H9 (cell line): ENCODE results near the gene DYNLRB1. TPM values are rescaled to one million over a fixed set of nuclear protein-coding genes. Genes with fewer than 3 reads are reported as not detected.

Experiments
- DNase-seq: peaks from one replicate; pipeline ENCODE4 v3.0.0-alpha.2; 2017
- H2AFZ ChIP-seq: one replicate; pipeline ENCODE4 v1.6.1; 2013; ENCODE audit warnings: mild to moderate bottlenecking, low read length, control low read depth, moderate library complexity
- H2AK5ac ChIP-seq: 2 replicates; pipeline ENCODE4 v1.6.1; 2013; ENCODE audit warnings: low read length, control low read depth, mixed read lengths; ENCODE audit not compliant: insufficient read length
- H2BK120ac ChIP-seq: one replicate; pipeline ENCODE4 v1.6.1; 2013; ENCODE audit warnings: low read depth, mild to moderate bottlenecking, low read length, control low read depth, inconsistent platforms; ENCODE audit not compliant: poor library complexity, severe bottlenecking
- H2BK12ac ChIP-seq: 2 replicates; pipeline ENCODE4 v1.6.1; 2013; ENCODE audit warnings: low read length, control low read depth, mixed read lengths, low read depth; ENCODE audit not compliant: insufficient read length
- H2BK15ac ChIP-seq: 2 replicates; pipeline ENCODE4 v1.6.1; 2013; ENCODE audit warnings: low read depth, low read length, control low read depth
- H2BK20ac ChIP-seq: one replicate; pipeline ENCODE4 v1.6.1; 2013; ENCODE audit warnings: low read depth, mild to moderate bottlenecking, low read length, control low read depth, inconsistent platforms; ENCODE audit not compliant: poor library complexity, severe bottlenecking
- H2BK5ac ChIP-seq: 2 replicates; pipeline ENCODE4 v1.6.1; 2013; ENCODE audit warnings: low read length, control low read depth, mixed read lengths; ENCODE audit not compliant: insufficient read length
- H3K14ac ChIP-seq: 2 replicates; pipeline ENCODE4 v1.6.1; 2013; ENCODE audit warnings: low read length, control low read depth; ENCODE audit not compliant: insufficient read depth
- H3K18ac ChIP-seq: 2 replicates; pipeline ENCODE4 v1.6.1; 2013; ENCODE audit warnings: low read depth, mild to moderate bottlenecking, mixed read lengths, low read length, control low read depth; ENCODE audit not compliant: insufficient read length
- H3K23ac ChIP-seq: 2 replicates; pipeline ENCODE4 v1.6.1; 2013; ENCODE audit warnings: low read length, control low read depth, mixed read lengths, low read depth; ENCODE audit not compliant: insufficient read length
- H3K23me2 ChIP-seq: 2 replicates; pipeline ENCODE4 v1.6.1; 2013; ENCODE audit warnings: low read depth, mild to moderate bottlenecking, mixed read lengths, low read length, control low read depth; ENCODE audit not compliant: insufficient read length, poor library complexity, severe bottlenecking
- H3K27ac ChIP-seq: 2 replicates; pipeline ENCODE4 v1.5.1; 2013; ENCODE audit warnings: low read length, control low read depth, mixed read lengths, low read depth; ENCODE audit not compliant: insufficient read length
- H3K27me3 ChIP-seq: 2 replicates; pipeline ENCODE4 v1.6.1; 2013; ENCODE audit warnings: low read length, control low read depth, inconsistent platforms; ENCODE audit not compliant: insufficient read depth
- H3K4ac ChIP-seq: 2 replicates; pipeline ENCODE4 v1.6.1; 2013; ENCODE audit warnings: low read depth, mild to moderate bottlenecking, control low read depth, inconsistent platforms, low read length, moderate library complexity
- H3K4me1 ChIP-seq: 2 replicates; pipeline ENCODE4 v1.6.1; 2013; ENCODE audit warnings: low read length, control low read depth, inconsistent platforms; ENCODE audit not compliant: insufficient read depth
- H3K4me2 ChIP-seq: 2 replicates; pipeline ENCODE4 v1.6.1; 2013; ENCODE audit warnings: low read length, control low read depth, mixed read lengths; ENCODE audit not compliant: insufficient read length, insufficient read depth
- H3K56ac ChIP-seq: 2 replicates; pipeline ENCODE4 v1.6.1; 2013; ENCODE audit warnings: low read depth, mild to moderate bottlenecking, mixed read lengths, low read length, control low read depth; ENCODE audit not compliant: insufficient read length
- H3K79me1 ChIP-seq: 2 replicates; pipeline ENCODE4 v1.6.1; 2013; ENCODE audit warnings: low read depth, mild to moderate bottlenecking, moderate library complexity, low read length, control low read depth, inconsistent platforms; ENCODE audit not compliant: insufficient read depth, poor library complexity, severe bottlenecking
- H3K79me2 ChIP-seq: 2 replicates; pipeline ENCODE4 v1.6.1; 2013; ENCODE audit warnings: low read length, control low read depth, inconsistent platforms; ENCODE audit not compliant: insufficient read depth
- H3K9ac ChIP-seq: 2 replicates; pipeline ENCODE4 v1.6.1; 2013; ENCODE audit warnings: low read length, control low read depth, mixed read lengths; ENCODE audit not compliant: insufficient read length; ENCODE audit errors: extremely low read depth
- H3K9me3 ChIP-seq: one replicate; pipeline ENCODE4 v1.6.1; 2013; ENCODE audit warnings: low read depth, low read length, inconsistent platforms; ENCODE audit not compliant: control insufficient read depth
- H3T11ph ChIP-seq: one replicate; pipeline ENCODE4 v1.6.1; 2013; ENCODE audit warnings: mild to moderate bottlenecking, low read length, control low read depth, inconsistent platforms
- H4K20me1 ChIP-seq: one replicate; pipeline ENCODE4 v1.6.1; 2013; ENCODE audit not compliant: control insufficient read depth, insufficient read length, insufficient read depth
- H4K5ac ChIP-seq: 2 replicates; pipeline ENCODE4 v1.6.1; 2013; ENCODE audit warnings: low read depth, mild to moderate bottlenecking, mixed read lengths, low read length, control low read depth; ENCODE audit not compliant: insufficient read length
- H4K8ac ChIP-seq: replicated peaks from 2 replicates; pipeline ENCODE4 v1.6.1; 2013; ENCODE audit warnings: low read length, control low read depth, mixed read lengths, low read depth; ENCODE audit not compliant: insufficient read length
- H4K91ac ChIP-seq: 2 replicates; pipeline ENCODE4 v1.6.1; 2013; ENCODE audit warnings: low read depth, mild to moderate bottlenecking, moderate library complexity, mixed read lengths, low read length, control low read depth; ENCODE audit not compliant: insufficient read length
- H3K27ac Mint-ChIP-seq, 3 experiments: 2 replicates in 2 of 3; 3 replicates in 1 of 3; pipeline ENCODE4 v1.8.0; 2020 to 2021; ENCODE audit warnings: mixed read lengths in 3 of 3, mild to moderate bottlenecking in 1 of 3, moderate library complexity in 1 of 3
- H3K27me3 Mint-ChIP-seq: 2 replicates; pipeline ENCODE4 v1.8.0; 2021; ENCODE audit warnings: low read depth, mild to moderate bottlenecking, moderate library complexity, mixed read lengths
- H3K36me3 Mint-ChIP-seq, 3 experiments: 2 replicates in 2 of 3; 3 replicates in 1 of 3; pipeline ENCODE4 v1.8.0; 2020 to 2021; ENCODE audit warnings: low read depth in 3 of 3, mixed read lengths in 3 of 3; ENCODE audit not compliant: insufficient read depth in 1 of 3
- H3K4me1 Mint-ChIP-seq, 2 experiments: 2 replicates each; pipeline ENCODE4 v1.8.0; 2020; ENCODE audit warnings: mixed read lengths in 2 of 2
- H3K4me3 Mint-ChIP-seq, 2 experiments: 2 replicates in 1 of 2; 3 replicates in 1 of 2; pipeline ENCODE4 v1.8.0; 2020 to 2021; ENCODE audit warnings: mild to moderate bottlenecking in 2 of 2, mixed read lengths in 2 of 2, moderate library complexity in 1 of 2
- H3K9me3 Mint-ChIP-seq, 2 experiments: 2 replicates in 1 of 2; 3 replicates in 1 of 2; pipeline ENCODE4 v1.8.0; 2020; ENCODE audit warnings: mild to moderate bottlenecking in 2 of 2, mixed read lengths in 2 of 2, moderate library complexity in 1 of 2
- CTCF ChIP-seq: fragments of 200-600 bp; sonication (generic); conservative IDR thresholded peaks from 3 replicates; pipeline ENCODE4 v1.8.0; 2021; ENCODE audit warnings: antibody characterized with exemption, mild to moderate bottlenecking
- WGBS: extraction: QIAGEN DNeasy Blood & Tissue Kit; methylation state at CpG from one replicate; pipeline ENCODE4 v1.1.7; 2013; ENCODE audit warnings: missing lambda C conversion rate, low lambda C conversion rate, mixed read lengths; ENCODE audit not compliant: insufficient read length; ENCODE audit errors: extremely low coverage; 5-methylcytosine and 5-hydroxymethylcytosine counted together
- total RNA-seq: library from RNA; stranded (reverse); gene quantifications from 2 replicates; pipeline ENCODE4 v1.2.1, GENCODE V29; 2021

Gene DYNLRB1
- total RNA-seq, 1 experiment from 2014 or later: 200 TPM

- H3K9me3 Mint-ChIP-seq: no peaks in the 10 kb centered on the region
These were observed 54.7 kb downstream of the DYNLRB1 start for GRCh38 chr20:34570859-34571306.

More at GRCh38 chr20:34570859-34571306, 54.7 kb downstream of the DYNLRB1 start:
- no peaks in the 10 kb centered on the region for H3K27me3 Mint-ChIP-seq
- Histone ChIP-seq H2BK5ac (no peak overlapping the region), H3K27ac (no peak overlapping the region), H3K4me1 (no peaks in the 10 kb centered on the region), H3K23me2 (no peaks in the 10 kb centered on the region), H2BK120ac (no peak overlapping the region), H3K9me3 (no peaks in the 10 kb centered on the region), H4K20me1 (no peaks in the 10 kb centered on the region), H3K27me3 (no peaks in the 10 kb centered on the region), H2BK15ac (no peak overlapping the region), H4K8ac (no peak overlapping the region), H3K23ac (no peak overlapping the region), H2BK12ac (no peak overlapping the region), H2AFZ (no peak overlapping the region), H3K18ac (no peak overlapping the region), H2AK5ac (no peak overlapping the region), H3K9ac (no peak overlapping the region), H3T11ph (no peak overlapping the region), H3K79me2 (no peaks in the 10 kb centered on the region), H4K91ac (no peak overlapping the region), H3K14ac (no peak overlapping the region), H3K56ac (no peak overlapping the region), H2BK20ac (no peak overlapping the region), H3K4ac (no peak overlapping the region), H3K4me2 (no peak overlapping the region), H4K5ac (no peak overlapping the region), H3K79me1 (no peaks in the 10 kb centered on the region)
- H3K27ac Mint-ChIP-seq: peak overlapping the region in 1 of 3 experiments; percentile 71; a peak in 2 of 7 replicates
- no peak overlapping the region for H3K4me3 Mint-ChIP-seq
- peaks cover 15 to 24% of the 10 kb centered on the region in 2 experiments for H3K4me1 Mint-ChIP-seq
- DNase-seq: no peak
- TF ChIP-seq CTCF: no peak
- peaks cover 7 to 24% (median 13%) of the 10 kb centered on the region in 3 experiments; a peak in 5 of 7 replicates for H3K36me3 Mint-ChIP-seq
- WGBS: no CpG with 5 or more reads among the region's 3 CpGs
